HL-60 (cell line): ENCODE results near the gene ZNF358.

Experiments used
- DNase-seq, 2 experiments: peaks; one replicate each; pipeline ENCODE4 v3.0.0-alpha.2; 2010 to 2020; ENCODE audit warnings: low read depth in 1 of 2, low spot score in 1 of 2
- H3K27ac ChIP-seq: fragments of 250-450 bp; sonication (Bioruptor Pico); replicated peaks from 2 replicates; pipeline ENCODE4 v1.5.1; 2020; ENCODE audit warnings: mild to moderate bottlenecking, moderate library complexity
- H3K27me3 ChIP-seq: fragments of 250-450 bp; sonication (Bioruptor Pico); 2 replicates; pipeline ENCODE4 v1.5.1; 2021; ENCODE audit warnings: mild to moderate bottlenecking, moderate library complexity; ENCODE audit not compliant: insufficient read depth, poor library complexity, severe bottlenecking
- H3K4me3 ChIP-seq: replicated peaks from 2 replicates; pipeline ENCODE4 v1.5.1; 2011; ENCODE audit warnings: mild to moderate bottlenecking, control low read depth, low read length; ENCODE audit not compliant: insufficient read depth
- GABPA ChIP-seq: IDR thresholded peaks from 2 replicates; pipeline ENCODE4 v1.6.1; 2012; ENCODE audit warnings: low read depth
- POLR2AphosphoS5 ChIP-seq: IDR thresholded peaks from 2 replicates; pipeline ENCODE4 v1.6.1; 2012; ENCODE audit warnings: low read depth
- SPI1 ChIP-seq: IDR thresholded peaks from 2 replicates; pipeline ENCODE4 v1.6.1; 2012; ENCODE audit warnings: low read depth, mild to moderate bottlenecking, borderline replicate concordance
- TF ChIP-seq, protein P1 (sequence below): IDR thresholded peaks from 2 replicates; pipeline ENCODE4 v1.6.1; 2012; ENCODE audit warnings: low read depth; ENCODE audit not compliant: insufficient replicate concordance
- TF ChIP-seq, protein P2 (sequence below): IDR thresholded peaks from one replicate; pipeline ENCODE4 v1.5.1; 2011; ENCODE audit warnings: low read length, control low read depth, inconsistent platforms; ENCODE audit not compliant: insufficient read depth

The ZNF358 gene

GRCh38 chr19:7529246-7529600 is 13.3 kb downstream of the ZNF358 start:
- Histone ChIP-seq H3K4me3 (no peak overlapping the region), H3K27me3 (no peaks in the 10 kb centered on the region), H3K27ac (no peak overlapping the region)
- no peak for DNase-seq
- no peak for TF ChIP-seq SPI1
- TF ChIP-seq, protein P1, sequence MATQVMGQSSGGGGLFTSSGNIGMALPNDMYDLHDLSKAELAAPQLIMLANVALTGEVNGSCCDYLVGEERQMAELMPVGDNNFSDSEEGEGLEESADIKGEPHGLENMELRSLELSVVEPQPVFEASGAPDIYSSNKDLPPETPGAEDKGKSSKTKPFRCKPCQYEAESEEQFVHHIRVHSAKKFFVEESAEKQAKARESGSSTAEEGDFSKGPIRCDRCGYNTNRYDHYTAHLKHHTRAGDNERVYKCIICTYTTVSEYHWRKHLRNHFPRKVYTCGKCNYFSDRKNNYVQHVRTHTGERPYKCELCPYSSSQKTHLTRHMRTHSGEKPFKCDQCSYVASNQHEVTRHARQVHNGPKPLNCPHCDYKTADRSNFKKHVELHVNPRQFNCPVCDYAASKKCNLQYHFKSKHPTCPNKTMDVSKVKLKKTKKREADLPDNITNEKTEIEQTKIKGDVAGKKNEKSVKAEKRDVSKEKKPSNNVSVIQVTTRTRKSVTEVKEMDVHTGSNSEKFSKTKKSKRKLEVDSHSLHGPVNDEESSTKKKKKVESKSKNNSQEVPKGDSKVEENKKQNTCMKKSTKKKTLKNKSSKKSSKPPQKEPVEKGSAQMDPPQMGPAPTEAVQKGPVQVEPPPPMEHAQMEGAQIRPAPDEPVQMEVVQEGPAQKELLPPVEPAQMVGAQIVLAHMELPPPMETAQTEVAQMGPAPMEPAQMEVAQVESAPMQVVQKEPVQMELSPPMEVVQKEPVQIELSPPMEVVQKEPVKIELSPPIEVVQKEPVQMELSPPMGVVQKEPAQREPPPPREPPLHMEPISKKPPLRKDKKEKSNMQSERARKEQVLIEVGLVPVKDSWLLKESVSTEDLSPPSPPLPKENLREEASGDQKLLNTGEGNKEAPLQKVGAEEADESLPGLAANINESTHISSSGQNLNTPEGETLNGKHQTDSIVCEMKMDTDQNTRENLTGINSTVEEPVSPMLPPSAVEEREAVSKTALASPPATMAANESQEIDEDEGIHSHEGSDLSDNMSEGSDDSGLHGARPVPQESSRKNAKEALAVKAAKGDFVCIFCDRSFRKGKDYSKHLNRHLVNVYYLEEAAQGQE, result no peak
- TF ChIP-seq, protein P2, sequence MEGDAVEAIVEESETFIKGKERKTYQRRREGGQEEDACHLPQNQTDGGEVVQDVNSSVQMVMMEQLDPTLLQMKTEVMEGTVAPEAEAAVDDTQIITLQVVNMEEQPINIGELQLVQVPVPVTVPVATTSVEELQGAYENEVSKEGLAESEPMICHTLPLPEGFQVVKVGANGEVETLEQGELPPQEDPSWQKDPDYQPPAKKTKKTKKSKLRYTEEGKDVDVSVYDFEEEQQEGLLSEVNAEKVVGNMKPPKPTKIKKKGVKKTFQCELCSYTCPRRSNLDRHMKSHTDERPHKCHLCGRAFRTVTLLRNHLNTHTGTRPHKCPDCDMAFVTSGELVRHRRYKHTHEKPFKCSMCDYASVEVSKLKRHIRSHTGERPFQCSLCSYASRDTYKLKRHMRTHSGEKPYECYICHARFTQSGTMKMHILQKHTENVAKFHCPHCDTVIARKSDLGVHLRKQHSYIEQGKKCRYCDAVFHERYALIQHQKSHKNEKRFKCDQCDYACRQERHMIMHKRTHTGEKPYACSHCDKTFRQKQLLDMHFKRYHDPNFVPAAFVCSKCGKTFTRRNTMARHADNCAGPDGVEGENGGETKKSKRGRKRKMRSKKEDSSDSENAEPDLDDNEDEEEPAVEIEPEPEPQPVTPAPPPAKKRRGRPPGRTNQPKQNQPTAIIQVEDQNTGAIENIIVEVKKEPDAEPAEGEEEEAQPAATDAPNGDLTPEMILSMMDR, result no peak
- TF ChIP-seq GABPA, result no peak

GRCh38 chr19:7529610-7530490 is 13.9 kb downstream of the ZNF358 start:
- Histone ChIP-seq H3K27me3 (no peaks in the 10 kb centered on the region), H3K4me3 (no peak overlapping the region), H3K27ac (no peak overlapping the region)
- TF ChIP-seq, protein P2, result no peak
- TF ChIP-seq SPI1, result no peak
- no peak for TF ChIP-seq POLR2AphosphoS5
- TF ChIP-seq, protein P1, result no peak
- no peak for TF ChIP-seq GABPA
- no peak for DNase-seq

GRCh38 chr19:7533281-7533885 is 17.5 kb downstream of the ZNF358 start:
- no peak overlapping the region for H3K4me3 ChIP-seq
- no peaks in the 10 kb centered on the region for H3K27me3 ChIP-seq
- TF ChIP-seq POLR2AphosphoS5 (no peak), SPI1 (no peak), GABPA (no peak)
- TF ChIP-seq, protein P2, result no peak
- TF ChIP-seq, protein P1, result no peak
- no peak for DNase-seq
- no peak overlapping the region for H3K27ac ChIP-seq
